K562 (cell line): ENCODE results near the gene NOSTRIN. TPM values are rescaled to one million over a fixed set of nuclear protein-coding genes. Genes with fewer than 3 reads are reported as not detected.

ENCODE experiments used
- CBFA2T3 ChIP-seq: fragments of 450-650 bp; IDR thresholded peaks from 2 replicates; pipeline ENCODE4 v1.6.1; 2017
- EZH2 ChIP-seq: IDR thresholded peaks from 2 replicates; pipeline ENCODE4 v1.6.1; 2012; ENCODE audit warnings: low read depth, mild to moderate bottlenecking, inconsistent platforms, low read length, borderline replicate concordance
- FOXA3 ChIP-seq, 2 experiments: fragments of 450-650 bp in 1 of 2; sonication (generic) in 1 of 2; formaldehyde crosslinking; IDR thresholded peaks in 1 of 2; conservative IDR thresholded peaks in 1 of 2; 2 replicates each; pipeline versions ENCODE4 v1.4.0 to v1.8.0; 2020 to 2022; ENCODE audit warnings: mild to moderate bottlenecking in 2 of 2, missing genetic modification reagents in 1 of 2
- KLF13 ChIP-seq: fragments of 450-650 bp; IDR thresholded peaks from 2 replicates; pipeline ENCODE4 v1.6.1; 2016; ENCODE audit warnings: missing genetic modification characterization, low read depth, mild to moderate bottlenecking, missing compliant biosample characterization, moderate library complexity, borderline replicate concordance
- KLF6 ChIP-seq: fragments of 250-450 bp; sonication (Bioruptor Pico); IDR thresholded peaks from 2 replicates; pipeline ENCODE4 v1.4.0; 2020; ENCODE audit warnings: mild to moderate bottlenecking, moderate library complexity, borderline replicate concordance
- MCM5 ChIP-seq: fragments of 450-650 bp; IDR thresholded peaks from 2 replicates; pipeline ENCODE4 v1.6.1; 2016; ENCODE audit warnings: low read depth
- MGA ChIP-seq: fragments of 450-650 bp; IDR thresholded peaks from 2 replicates; pipeline ENCODE4 v1.6.1; 2016; ENCODE audit warnings: mild to moderate bottlenecking, moderate library complexity
- NFRKB ChIP-seq: fragments of 450-650 bp; IDR thresholded peaks from 2 replicates; pipeline ENCODE4 v1.6.1; 2016; ENCODE audit warnings: low read depth
- PATZ1 ChIP-seq: fragments of 250-450 bp; sonication (Bioruptor Pico); IDR thresholded peaks from 2 replicates; pipeline ENCODE4 v1.5.0; 2020; ENCODE audit warnings: mild to moderate bottlenecking, borderline replicate concordance
- TBP ChIP-seq: optimal IDR thresholded peaks from 2 replicates; pipeline ENCODE3; 2011; ENCODE audit warnings: low read depth, low read length, improper control_type of control experiment
- YY1 ChIP-seq, 3 experiments: IDR thresholded peaks; 2 replicates each; pipeline ENCODE4 v1.6.1; 2011; ENCODE audit warnings: low read length in 2 of 3, mild to moderate bottlenecking in 2 of 3, moderate library complexity in 2 of 3, borderline replicate concordance in 1 of 3, control low read depth in 1 of 3, low read depth in 1 of 3; ENCODE audit not compliant: insufficient read depth in 3 of 3, insufficient replicate concordance in 2 of 3, control insufficient read depth in 1 of 3, insufficient read length in 1 of 3; ENCODE audit errors: extremely low read depth in 1 of 3
- ZBTB9 ChIP-seq: fragments of 450-650 bp; formaldehyde crosslinking; IDR thresholded peaks from 2 replicates; pipeline ENCODE4 v1.4.0; 2020; ENCODE audit warnings: mild to moderate bottlenecking, moderate library complexity
- ZNF699 ChIP-seq: fragments of 250-450 bp; sonication (Bioruptor Pico); IDR thresholded peaks from 2 replicates; pipeline ENCODE4 v1.8.0; 2021; ENCODE audit warnings: mild to moderate bottlenecking, moderate library complexity; ENCODE audit not compliant: insufficient replicate concordance
- polyA plus RNA-seq, 8 experiments: library from polyadenylated mRNA; depleted of rRNA in 4 of 8; stranded (reverse) in 5 of 8; unstranded in 3 of 8; fragments of >200 nt; fragmentation: Nextera tagmentation in 2 of 8; fragmentation: Illumina TruSeq in 1 of 8; extraction: Ambion mirVana in 2 of 8; extraction: Trizol in 1 of 8; gene quantifications; 2 replicates each; pipeline versions ENCODE4 v1.2.1 to v1.2.3, GENCODE V29; 2011 to 2014; ENCODE audit warnings: inconsistent platforms in 1 of 8, missing spikeins in 1 of 8
- total RNA-seq, 7 experiments: library from RNA; depleted of rRNA in 6 of 7; stranded (reverse); fragments of >200 nt in 6 of 7; fragmentation: Illumina TruSeq in 2 of 7; extraction: Trizol in 2 of 7; gene quantifications; 2 replicates each; pipeline versions ENCODE4 v1.2.1 to v1.2.3, GENCODE V29; 2011 to 2021; ENCODE audit warnings: low replicate concordance in 1 of 7

NOSTRIN gene
- total and polyA plus RNA-seq, 9 of the 15 experiments (the other 6 are each of a cell fraction or from before 2014, with no cell fraction given), result 26.7 to 82.9 (median 56.3) TPM

GRCh38 chr2:168797286-168797655 lies 5.2 kb upstream of the NOSTRIN start (continued):
- TF ChIP-seq MGA (no peak), KLF13 (tag) (no peak), FOXA3 (CRISPR knock-in tag; conservative IDR thresholded peaks at IDR 0.05 in 1 of 2, IDR thresholded peaks at IDR 0.05 in 1 of 2) (no peak), ZNF699 (no peak), TBP (peak; percentile 40), CBFA2T3 (peak; percentile 69), NFRKB (no peak), MCM5 (no peak), ZBTB9 (CRISPR knock-in tag) (no peak), PATZ1 (CRISPR knock-in tag) (no peak), YY1 (IDR thresholded peaks at IDR 0.05; ENCODE audit: borderline replicate concordance in 1 of 3, control insufficient read depth in 1 of 3, extremely low read depth in 1 of 3, insufficient read depth in 3 of 3, insufficient read length in 1 of 3, insufficient replicate concordance in 2 of 3, low read depth in 1 of 3, low read length in 2 of 3) (no peak), KLF6 (CRISPR knock-in tag) (no peak), EZH2 (no peak)
